Thyroid gland (tissue), 4 donors: ENCODE measurements around the gene COMMD9. TPM values are rescaled to one million over a fixed set of nuclear protein-coding genes. Genes with fewer than 3 reads are reported as not detected.

ENCODE experiments used
- DNase-seq, 2 donors: peaks; one replicate each; pipeline ENCODE4 v3.0.0-alpha.2; 2019
- H3K27ac ChIP-seq, 3 donors: fragments of 200-600 bp; sonication (generic); 1 replicate in 2 of 3; 2 replicates in 1 of 3; pipeline ENCODE4 v1.5.1; 2016 to 2019; ENCODE audit warnings: mild to moderate bottlenecking in 1 of 3, moderate library complexity in 1 of 3
- H3K27me3 ChIP-seq: fragments of 200-600 bp; sonication (generic); one replicate; pipeline ENCODE4 v1.5.1; 2019
- H3K36me3 ChIP-seq, 2 donors: fragments of 200-600 bp; sonication (generic); one replicate each; pipeline ENCODE4 v1.5.1; 2016 to 2019
- H3K4me1 ChIP-seq, 2 donors: fragments of 200-600 bp; sonication (generic); one replicate each; pipeline ENCODE4 v1.5.1; 2017 to 2019
- H3K4me3 ChIP-seq, 3 donors: fragments of 200-600 bp; sonication (generic); replicated peaks in 1 of 3; 1 replicate in 2 of 3; 2 replicates in 1 of 3; pipeline ENCODE4 v1.5.1; 2016; ENCODE audit warnings: mild to moderate bottlenecking in 1 of 3
- H3K9me3 ChIP-seq: fragments of 200-600 bp; sonication (generic); one replicate; pipeline ENCODE4 v1.5.1; 2017
- CTCF ChIP-seq, 6 experiments: fragments of 200-600 bp in 3 of 6; fragments of 450-650 bp in 3 of 6; sonication (generic) in 3 of 6; IDR thresholded peaks; one replicate each; pipeline ENCODE4 v1.5.1; 2016 to 2019; ENCODE audit warnings: antibody characterized with exemption in 6 of 6, mild to moderate bottlenecking in 2 of 6, inconsistent platforms in 1 of 6, moderate library complexity in 1 of 6
- POLR2A ChIP-seq, 2 donors: fragments of 450-650 bp; IDR thresholded peaks; one replicate each; pipeline ENCODE4 v1.6.1; 2017; ENCODE audit warnings: antibody characterized with exemption in 2 of 2, mild to moderate bottlenecking in 2 of 2, moderate library complexity in 1 of 2
- WGBS, 2 donors: methylation state at CpG; one replicate each; pipeline ENCODE4 v1.1.5; 2017; 5-methylcytosine and 5-hydroxymethylcytosine counted together
- intact Hi-C: fragments of 100-400 bp; cut with DNase I; formaldehyde crosslinking; loops from one replicate; pipeline ENCODE4 v1.15.1; 2023
- total RNA-seq, 4 donors: library from RNA; depleted of rRNA; stranded (reverse); fragments of >200 nt; gene quantifications; one replicate each; pipeline ENCODE4 v1.2.3, GENCODE V29; 2016

COMMD9 gene
- total RNA-seq, 4 donors from 2014 or later: 43.5 to 52.6 (median 51.0) TPM

GRCh38 chr11:36240801-36241200 is 48.4 kb downstream of the COMMD9 start:
- TF ChIP-seq CTCF (IDR thresholded peaks at IDR 0.05) (no peak), POLR2A (IDR thresholded peaks at IDR 0.05) (no peak)
- Histone ChIP-seq H3K27ac (no peak overlapping the region), H3K36me3 (no peaks in the 10 kb centered on the region), H3K27me3 (no peaks in the 10 kb centered on the region), H3K9me3 (no peaks in the 10 kb centered on the region), H3K4me1 (no peaks in the 10 kb centered on the region), H3K4me3 (no peak overlapping the region)
- DNase-seq: no peak
- WGBS, 2 donors: 93 to 94% methylated on average over 4 of the region's 4 CpGs
- intact Hi-C loops: no loop called here

DNA sequence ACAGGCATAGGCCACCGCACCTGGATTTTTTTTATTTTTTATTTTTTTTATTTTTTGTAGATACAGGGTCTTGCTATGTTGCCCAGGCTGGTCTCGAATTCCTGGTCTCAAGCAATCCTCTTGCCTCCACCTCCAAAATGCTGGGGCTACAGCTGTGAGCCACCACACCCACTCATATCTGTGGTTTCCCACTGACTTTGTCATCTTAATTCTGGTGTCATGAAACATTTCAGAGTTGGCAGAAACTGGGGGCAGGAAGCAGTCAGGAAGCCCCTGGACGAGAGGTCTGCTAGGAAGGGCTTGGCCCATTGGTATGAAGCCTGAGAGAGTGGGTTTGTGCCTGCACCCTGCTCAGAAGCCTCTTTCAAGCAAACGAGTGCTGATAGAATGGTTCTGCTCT is 49.1 kb downstream of the COMMD9 start:
- no peaks in the 10 kb centered on the region for H3K27me3 ChIP-seq
- H3K36me3 ChIP-seq: no peaks in the 10 kb centered on the region
- no peak overlapping the region for H3K27ac ChIP-seq
- intact Hi-C loops: no loop called here
- no peak for DNase-seq
- no peak overlapping the region for H3K4me3 ChIP-seq
- TF ChIP-seq POLR2A (IDR thresholded peaks at IDR 0.05): no peak
- no peak for TF ChIP-seq CTCF (IDR thresholded peaks at IDR 0.05)
- WGBS, 2 donors: 75 to 82% methylated on average over 4 of the region's 4 CpGs
- H3K9me3 ChIP-seq: no peaks in the 10 kb centered on the region
- no peaks in the 10 kb centered on the region for H3K4me1 ChIP-seq

- TF ChIP-seq POLR2A (IDR thresholded peaks at IDR 0.05): no peak
- no peak for TF ChIP-seq CTCF (IDR thresholded peaks at IDR 0.05)
- intact Hi-C loops: no loop called here
- 92 to 97% methylated on average over 3 of the region's 3 CpGs for WGBS, 2 donors
Observed at GRCh38 chr11:36239636-36240035, 49.6 kb downstream of the COMMD9 start.

GRCh38 chr11:36238881-36239280 is 50.3 kb downstream of the COMMD9 start:
- no peaks in the 10 kb centered on the region for H3K9me3 ChIP-seq
- no peak overlapping the region for H3K27ac ChIP-seq
- H3K27me3 ChIP-seq: no peaks in the 10 kb centered on the region
- 89 to 94% methylated on average over 1 of the region's 1 CpG for WGBS, 2 donors
- intact Hi-C loops: no loop called here
- H3K4me1 ChIP-seq: no peaks in the 10 kb centered on the region
- H3K4me3 ChIP-seq: no peak overlapping the region
- H3K36me3 ChIP-seq: no peaks in the 10 kb centered on the region
- TF ChIP-seq POLR2A (IDR thresholded peaks at IDR 0.05): no peak
- no peak for TF ChIP-seq CTCF (IDR thresholded peaks at IDR 0.05)
- no peak for DNase-seq

More at GRCh38 chr11:36239636-36240035, 49.6 kb downstream of the COMMD9 start:
- Histone ChIP-seq H3K27ac (no peak overlapping the region), H3K4me1 (no peaks in the 10 kb centered on the region), H3K27me3 (no peaks in the 10 kb centered on the region), H3K4me3 (no peak overlapping the region), H3K36me3 (no peaks in the 10 kb centered on the region), H3K9me3 (no peaks in the 10 kb centered on the region)
- no peak for DNase-seq

- Histone ChIP-seq H3K27me3 (no peaks in the 10 kb centered on the region), H3K36me3 (no peaks in the 10 kb centered on the region), H3K4me3 (no peak overlapping the region), H3K4me1 (no peaks in the 10 kb centered on the region), H3K27ac (no peak overlapping the region), H3K9me3 (no peaks in the 10 kb centered on the region)
- intact Hi-C loops: no loop called here
- no peak for TF ChIP-seq POLR2A (IDR thresholded peaks at IDR 0.05)
- TF ChIP-seq CTCF (IDR thresholded peaks at IDR 0.05): no peak
- DNase-seq: no peak
Observed at GRCh38 chr11:36238036-36238631, 51.1 kb downstream of the COMMD9 start.
